Measurements from ENCODE around the gene HTR7.

HTR7 gene

GRCh38 chr10:90879062-90879461 lies 21.2 kb upstream of the HTR7 start:
- H3K4me1 ChIP-seq (ENCODE audit: control insufficient read depth, insufficient read depth, low read length) = no peaks in the 10 kb centered on the region
- no peaks in the 10 kb centered on the region for H3K9me3 ChIP-seq (ENCODE audit: control insufficient read depth, insufficient read depth, low read length)
- H3K36me3 ChIP-seq (ENCODE audit: control insufficient read depth, insufficient read depth, low read length) = peaks cover 14% of the 10 kb centered on the region
- H3K4me3 ChIP-seq (ENCODE audit: low read depth, low read length) = no peak overlapping the region
- no peak overlapping the region for H3K9ac ChIP-seq (ENCODE audit: low read depth, low read length)
- H3K27me3 ChIP-seq (ENCODE audit: control insufficient read depth, insufficient read depth, low read length) = no peaks in the 10 kb centered on the region

- Histone ChIP-seq H3K4me1 (ENCODE audit: control insufficient read depth, insufficient read depth, low read length) (peaks cover 6% of the 10 kb centered on the region), H3K4me3 (ENCODE audit: low read depth, low read length) (peak overlapping the region; percentile 97), H3K9me3 (ENCODE audit: control insufficient read depth, insufficient read depth, low read length) (no peaks in the 10 kb centered on the region), H3K9ac (ENCODE audit: low read depth, low read length) (peak overlapping the region; percentile 95), H3K27me3 (ENCODE audit: control insufficient read depth, insufficient read depth, low read length) (no peaks in the 10 kb centered on the region), H3K36me3 (ENCODE audit: control insufficient read depth, insufficient read depth, low read length) (peaks cover 9% of the 10 kb centered on the region)
These were observed 14.8 kb upstream of the HTR7 start for GRCh38 chr10:90872648-90873020.

- Histone ChIP-seq H3K9ac (ENCODE audit: low read depth, low read length) (peak within 1 kb of the TSS; percentile 95), H3K36me3 (ENCODE audit: control insufficient read depth, insufficient read depth, low read length) (peaks cover 9% of the 10 kb centered on the region), H3K4me3 (ENCODE audit: low read depth, low read length) (peak within 1 kb of the TSS; percentile 97), H3K4me1 (ENCODE audit: control insufficient read depth, insufficient read depth, low read length) (peaks cover 6% of the 10 kb centered on the region), H3K9me3 (ENCODE audit: control insufficient read depth, insufficient read depth, low read length) (no peaks in the 10 kb centered on the region), H3K27me3 (ENCODE audit: control insufficient read depth, insufficient read depth, low read length) (no peaks in the 10 kb centered on the region)
These were observed 14.2 kb upstream of the HTR7 start, which contains the start of gene RPP30 for GRCh38 chr10:90871766-90872647. RPP30 (plus strand) TSS chr10:90871974; CDS start chr10:90871987, 13 bp downstream.

- Histone ChIP-seq H3K27me3 (ENCODE audit: control insufficient read depth, insufficient read depth, low read length) (no peaks in the 10 kb centered on the region), H3K4me1 (ENCODE audit: control insufficient read depth, insufficient read depth, low read length) (peaks cover 6% of the 10 kb centered on the region)
These were observed 13.5 kb upstream of the HTR7 start for GRCh38 chr10:90871279-90871765.

GRCh38 chr10:90866050-90866598 lies 8.3 kb upstream of the HTR7 start:
- H3K36me3 ChIP-seq (ENCODE audit: control insufficient read depth, insufficient read depth, low read length) = no peaks in the 10 kb centered on the region
- no peak overlapping the region for H3K9ac ChIP-seq (ENCODE audit: low read depth, low read length)
- H3K27me3 ChIP-seq (ENCODE audit: control insufficient read depth, insufficient read depth, low read length) = no peaks in the 10 kb centered on the region
- peaks cover 6% of the 10 kb centered on the region for H3K4me1 ChIP-seq (ENCODE audit: control insufficient read depth, insufficient read depth, low read length)
- H3K9me3 ChIP-seq (ENCODE audit: control insufficient read depth, insufficient read depth, low read length) = no peaks in the 10 kb centered on the region
- H3K4me3 ChIP-seq (ENCODE audit: low read depth, low read length) = no peak overlapping the region

More at GRCh38 chr10:90871279-90871765, 13.5 kb upstream of the HTR7 start:
- Histone ChIP-seq H3K4me3 (ENCODE audit: low read depth, low read length) (peak overlapping the region; percentile 97), H3K9ac (ENCODE audit: low read depth, low read length) (no peak overlapping the region), H3K9me3 (ENCODE audit: control insufficient read depth, insufficient read depth, low read length) (no peaks in the 10 kb centered on the region), H3K36me3 (ENCODE audit: control insufficient read depth, insufficient read depth, low read length) (peaks cover 3% of the 10 kb centered on the region)

- Histone ChIP-seq H3K4me1 (ENCODE audit: control insufficient read depth, insufficient read depth, low read length) (no peaks in the 10 kb centered on the region), H3K9me3 (ENCODE audit: control insufficient read depth, insufficient read depth, low read length) (no peaks in the 10 kb centered on the region), H3K9ac (ENCODE audit: low read depth, low read length) (no peak overlapping the region), H3K4me3 (ENCODE audit: low read depth, low read length) (no peak overlapping the region), H3K36me3 (ENCODE audit: control insufficient read depth, insufficient read depth, low read length) (no peaks in the 10 kb centered on the region), H3K27me3 (ENCODE audit: control insufficient read depth, insufficient read depth, low read length) (no peaks in the 10 kb centered on the region)
These were observed 7.6 kb upstream of the HTR7 start for GRCh38 chr10:90865401-90865800.

- H3K4me1 ChIP-seq (ENCODE audit: control insufficient read depth, insufficient read depth, low read length) = no peaks in the 10 kb centered on the region
- no peak overlapping the region for H3K4me3 ChIP-seq (ENCODE audit: low read depth, low read length)
- peaks cover 12% of the 10 kb centered on the region for H3K27me3 ChIP-seq (ENCODE audit: control insufficient read depth, insufficient read depth, low read length)
- no peak overlapping the region for H3K9ac ChIP-seq (ENCODE audit: low read depth, low read length)
- no peaks in the 10 kb centered on the region for H3K9me3 ChIP-seq (ENCODE audit: control insufficient read depth, insufficient read depth, low read length)
- H3K36me3 ChIP-seq (ENCODE audit: control insufficient read depth, insufficient read depth, low read length) = no peaks in the 10 kb centered on the region
These were observed 5.2 kb upstream of the HTR7 start for GRCh38 chr10:90862908-90863514.

GRCh38 chr10:90860790-90861189 lies 3.0 kb upstream of the HTR7 start:
- no peaks in the 10 kb centered on the region for H3K36me3 ChIP-seq (ENCODE audit: control insufficient read depth, insufficient read depth, low read length)
- H3K4me3 ChIP-seq (ENCODE audit: low read depth, low read length) = no peak overlapping the region
- no peaks in the 10 kb centered on the region for H3K4me1 ChIP-seq (ENCODE audit: control insufficient read depth, insufficient read depth, low read length)
- H3K9me3 ChIP-seq (ENCODE audit: control insufficient read depth, insufficient read depth, low read length) = no peaks in the 10 kb centered on the region
- no peak overlapping the region for H3K9ac ChIP-seq (ENCODE audit: low read depth, low read length)
- peaks cover 27% of the 10 kb centered on the region for H3K27me3 ChIP-seq (ENCODE audit: control insufficient read depth, insufficient read depth, low read length)

GRCh38 chr10:90859321-90859751 lies 1.5 kb upstream of the HTR7 start:
- H3K4me3 ChIP-seq (ENCODE audit: low read depth, low read length) = no peak overlapping the region
- H3K27me3 ChIP-seq (ENCODE audit: control insufficient read depth, insufficient read depth, low read length) = peaks cover 35% of the 10 kb centered on the region
- H3K36me3 ChIP-seq (ENCODE audit: control insufficient read depth, insufficient read depth, low read length) = no peaks in the 10 kb centered on the region
- H3K9ac ChIP-seq (ENCODE audit: low read depth, low read length) = no peak overlapping the region
- no peaks in the 10 kb centered on the region for H3K4me1 ChIP-seq (ENCODE audit: control insufficient read depth, insufficient read depth, low read length)
- H3K9me3 ChIP-seq (ENCODE audit: control insufficient read depth, insufficient read depth, low read length) = no peaks in the 10 kb centered on the region

- Histone ChIP-seq H3K36me3 (ENCODE audit: control insufficient read depth, insufficient read depth, low read length) (no peaks in the 10 kb centered on the region), H3K9me3 (ENCODE audit: control insufficient read depth, insufficient read depth, low read length) (no peaks in the 10 kb centered on the region), H3K9ac (ENCODE audit: low read depth, low read length) (no peak overlapping the region), H3K4me1 (ENCODE audit: control insufficient read depth, insufficient read depth, low read length) (no peaks in the 10 kb centered on the region), H3K27me3 (ENCODE audit: control insufficient read depth, insufficient read depth, low read length) (peaks cover 35% of the 10 kb centered on the region), H3K4me3 (ENCODE audit: low read depth, low read length) (peak overlapping the region; percentile 70)
These were observed 676 bp upstream of the HTR7 start for GRCh38 chr10:90858461-90858968.

- peaks cover 35% of the 10 kb centered on the region for H3K27me3 ChIP-seq (ENCODE audit: control insufficient read depth, insufficient read depth, low read length)
- no peaks in the 10 kb centered on the region for H3K36me3 ChIP-seq (ENCODE audit: control insufficient read depth, insufficient read depth, low read length)
- no peaks in the 10 kb centered on the region for H3K4me1 ChIP-seq (ENCODE audit: control insufficient read depth, insufficient read depth, low read length)
- H3K9me3 ChIP-seq (ENCODE audit: control insufficient read depth, insufficient read depth, low read length) = no peaks in the 10 kb centered on the region
- peak overlapping the region; percentile 82 for H3K4me3 ChIP-seq (ENCODE audit: low read depth, low read length)
- H3K9ac ChIP-seq (ENCODE audit: low read depth, low read length) = no peak overlapping the region
These were observed 740 bp downstream of the HTR7 start for GRCh38 chr10:90856964-90857634.
